Measurements from ENCODE around the gene MSI2. TPM values are rescaled to one million over a fixed set of nuclear protein-coding genes. Genes with fewer than 3 reads are reported as not detected.

MSI2 gene
- total and polyA plus RNA-seq, 2 donors (not counting 3 experiments of a cell fraction or from before 2014, with no cell fraction given) = 20.9 to 59.3 TPM

GRCh38 chr17:57624386-57624785, 368.1 kb downstream of the MSI2 start:
- no TSS peak for BruUV-seq (replicated peaks)
- intact Hi-C loops (cut with micrococcal nuclease) (no loop called here), dilution Hi-C loops (cut with MboI; ENCODE audit: extremely low pct_ligation_motif_present, low sequenced_read_pairs) (no loop called here)
- DNase-seq (ENCODE audit: low read depth, low spot score) = no peak
- peaks cover 13% of the 10 kb centered on the region for H3K4me1 ChIP-seq (ENCODE audit: control insufficient read depth, extremely low read depth, insufficient read depth, low read length)
- no peaks in the 10 kb centered on the region for H4K20me1 ChIP-seq (replicated peaks; ENCODE audit: control insufficient read depth, extremely low read depth, insufficient read depth, low read length)
- TF ChIP-seq JUN (IDR thresholded peaks at IDR 0.05; ENCODE audit: borderline replicate concordance, insufficient read depth, insufficient read length, low read depth) = no peak
- TF ChIP-seq MYC (IDR thresholded peaks at IDR 0.05; ENCODE audit: low read depth, low read length) = no peak
- TF ChIP-seq FOS (IDR thresholded peaks at IDR 0.05; ENCODE audit: borderline replicate concordance, insufficient read depth, low read length) = no peak
- TF ChIP-seq MAX (IDR thresholded peaks at IDR 0.05; ENCODE audit: insufficient read depth, insufficient read length) = no peak
- TF ChIP-seq POLR2AphosphoS5 (IDR thresholded peaks at IDR 0.05; ENCODE audit: insufficient read depth, low read depth, low read length) = no peak
- TF ChIP-seq GATA2 (IDR thresholded peaks at IDR 0.05; ENCODE audit: insufficient read depth, insufficient read length, low read depth, low read length) = no peak
- TF ChIP-seq CTCF (IDR thresholded peaks at IDR 0.05; ENCODE audit: extremely low read depth in 1 of 2, insufficient read depth in 1 of 2, low read depth in 1 of 2, low read length in 2 of 2) = no peak
- no peak for TF ChIP-seq POLR2A (IDR thresholded peaks at IDR 0.05; ENCODE audit: low read depth, low read length)
- no peak for TF ChIP-seq EZH2 (IDR thresholded peaks at IDR 0.05; ENCODE audit: borderline replicate concordance, low read depth, low read length, severe bottlenecking)
- no peak overlapping the region for H2AFZ ChIP-seq (ENCODE audit: low read depth, low read length)
- no peaks in the 10 kb centered on the region for H3K9me3 ChIP-seq (replicated peaks; ENCODE audit: control insufficient read depth, insufficient read depth, low read length)
- no peak overlapping the region for H3K9ac ChIP-seq (replicated peaks; ENCODE audit: extremely low read depth, insufficient read depth, low read length)
- H3K9me1 ChIP-seq (replicated peaks; ENCODE audit: control insufficient read depth, extremely low read depth, insufficient read depth, low read length) = no peaks in the 10 kb centered on the region
- no peaks in the 10 kb centered on the region for H3K36me3 ChIP-seq (ENCODE audit: control insufficient read depth in 2 of 2, extremely low read depth in 1 of 2, insufficient read depth in 2 of 2, low read length in 2 of 2)
- no peak overlapping the region for H3K27ac ChIP-seq (ENCODE audit: insufficient read depth, low read depth, low read length)
- no peak overlapping the region for H3K4me2 ChIP-seq (ENCODE audit: insufficient read depth, low read length)
- no peaks in the 10 kb centered on the region for H3K79me2 ChIP-seq (ENCODE audit: control insufficient read depth, insufficient read depth, low read length)
- ChIA-PET CTCF (interaction anchor here (1.2 to 1.4 kb wide), 2 partner anchors 10 to 159 kb away, joined by 3 to 4 read pairs; no protein-coding TSS in a partner anchor), POLR2A (no interaction called here)
- no peaks in the 10 kb centered on the region for H3K27me3 ChIP-seq (ENCODE audit: control insufficient read depth in 2 of 2, insufficient read depth in 2 of 2, low read length in 2 of 2)
- peak; percentile 15 for FAIRE-seq
- H3K4me3 ChIP-seq (replicated peaks in 1 of 3; ENCODE audit: insufficient read depth in 1 of 3, low read depth in 1 of 3, low read length in 3 of 3) = no peak overlapping the region

Data from endothelial cell of umbilical vein (primary cell).